Body of pancreas (tissue), 4 donors: ENCODE measurements around the gene ATOH8.

ENCODE experiments used
- CTCF ChIP-seq, 7 experiments: fragments of 450-650 bp in 4 of 7; fragments of 200-600 bp in 3 of 7; sonication (generic) in 3 of 7; IDR thresholded peaks; one replicate each; pipeline ENCODE4 v1.5.1; 2016 to 2019; ENCODE audit warnings: antibody characterized with exemption in 7 of 7
- POLR2A ChIP-seq, 3 donors: fragments of 450-650 bp; IDR thresholded peaks; one replicate each; pipeline ENCODE4 v1.6.1; 2016; ENCODE audit warnings: antibody characterized with exemption in 3 of 3, mild to moderate bottlenecking in 2 of 3

GRCh38 chr2:85795331-85796045 lies 41.7 kb downstream of the ATOH8 start:
- no peak for TF ChIP-seq CTCF (IDR thresholded peaks at IDR 0.05)
- no peak for TF ChIP-seq POLR2A (IDR thresholded peaks at IDR 0.05)
